Mammary epithelial cell (primary cell): ENCODE results near the gene SYNJ2.
A peak's percentile ranks its signal among the peaks of the same experiment; 100 is the strongest.

Experiments
- EZH2 ChIP-seq: IDR thresholded peaks from 2 replicates; pipeline ENCODE4 v1.6.1; 2012; ENCODE audit warnings: low read length, inconsistent platforms, borderline replicate concordance
- TF ChIP-seq, protein P1 (sequence below), 2 donors: IDR thresholded peaks in 1 of 2; conservative IDR thresholded peaks in 1 of 2; 2 replicates each; pipeline ENCODE4 v1.5.1; 2011 to 2012; ENCODE audit warnings: inconsistent platforms in 2 of 2, low read length in 2 of 2, mild to moderate bottlenecking in 2 of 2, control low read depth in 1 of 2, low read depth in 1 of 2; ENCODE audit not compliant: insufficient read depth in 1 of 2; ENCODE audit errors: extremely low read depth in 1 of 2

DNA sequence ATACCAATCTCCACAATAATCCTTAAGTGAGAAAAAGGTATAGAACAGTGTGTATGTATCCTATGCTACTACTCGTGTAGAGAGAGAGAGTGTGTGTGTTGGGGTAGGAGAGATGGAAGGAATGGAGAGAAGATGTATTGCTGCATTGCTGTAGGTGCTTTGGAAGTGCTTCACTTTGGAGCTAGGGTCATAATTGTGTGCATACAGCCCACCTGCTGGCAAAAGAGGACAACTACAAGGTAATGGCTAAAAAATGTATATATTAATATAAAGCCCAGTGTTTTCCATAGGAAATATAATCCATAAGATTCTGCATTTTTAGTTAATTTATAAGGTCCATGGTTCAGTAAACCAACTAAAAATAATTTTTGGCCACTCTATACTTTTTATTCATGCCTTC, 150.3 kb downstream of the SYNJ2 start:
- TF ChIP-seq, protein P1, sequence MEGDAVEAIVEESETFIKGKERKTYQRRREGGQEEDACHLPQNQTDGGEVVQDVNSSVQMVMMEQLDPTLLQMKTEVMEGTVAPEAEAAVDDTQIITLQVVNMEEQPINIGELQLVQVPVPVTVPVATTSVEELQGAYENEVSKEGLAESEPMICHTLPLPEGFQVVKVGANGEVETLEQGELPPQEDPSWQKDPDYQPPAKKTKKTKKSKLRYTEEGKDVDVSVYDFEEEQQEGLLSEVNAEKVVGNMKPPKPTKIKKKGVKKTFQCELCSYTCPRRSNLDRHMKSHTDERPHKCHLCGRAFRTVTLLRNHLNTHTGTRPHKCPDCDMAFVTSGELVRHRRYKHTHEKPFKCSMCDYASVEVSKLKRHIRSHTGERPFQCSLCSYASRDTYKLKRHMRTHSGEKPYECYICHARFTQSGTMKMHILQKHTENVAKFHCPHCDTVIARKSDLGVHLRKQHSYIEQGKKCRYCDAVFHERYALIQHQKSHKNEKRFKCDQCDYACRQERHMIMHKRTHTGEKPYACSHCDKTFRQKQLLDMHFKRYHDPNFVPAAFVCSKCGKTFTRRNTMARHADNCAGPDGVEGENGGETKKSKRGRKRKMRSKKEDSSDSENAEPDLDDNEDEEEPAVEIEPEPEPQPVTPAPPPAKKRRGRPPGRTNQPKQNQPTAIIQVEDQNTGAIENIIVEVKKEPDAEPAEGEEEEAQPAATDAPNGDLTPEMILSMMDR (conservative IDR thresholded peaks at IDR 0.05 in 1 of 2, IDR thresholded peaks at IDR 0.05 in 1 of 2; ENCODE audit: extremely low read depth in 1 of 2, insufficient read depth in 1 of 2, low read depth in 1 of 2, low read length in 2 of 2): peak; percentile 44 to 55
- no peak for TF ChIP-seq EZH2
